GM21381 (cell line): ENCODE data around the gene EID2B.

Experiments used
- ATAC-seq: cut with Tn5 transposase; IDR thresholded peaks from one replicate; pipeline ENCODE4 v1.9.1; 2021; ENCODE audit warnings: mild to moderate bottlenecking, moderate library complexity; ENCODE audit not compliant: unreplicated experiment

EID2B gene

GRCh38 chr19:39533003-39533512, 406 bp upstream of the EID2B start:
- no peak for ATAC-seq

GRCh38 chr19:39531834-39532232, 819 bp downstream of the EID2B start:
- no peak for ATAC-seq

DNA sequence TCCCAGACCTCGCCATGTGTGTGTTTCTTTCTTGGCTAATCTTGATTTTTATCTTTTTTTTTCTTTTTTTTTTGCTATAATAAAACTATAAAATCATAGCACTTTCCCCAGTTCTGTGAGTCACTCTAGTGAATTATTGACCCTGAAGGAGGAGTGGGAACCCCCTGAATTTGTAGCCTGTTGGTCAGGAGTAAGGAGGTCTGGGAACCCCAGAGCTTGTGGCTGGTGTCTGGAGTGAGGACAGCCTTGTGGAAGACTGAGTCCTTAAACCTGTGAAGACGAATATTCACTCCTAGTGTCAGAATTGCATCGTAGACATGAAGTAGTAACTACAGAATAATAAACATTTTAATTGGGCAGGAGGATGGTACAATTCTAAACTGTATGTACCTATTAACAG, 7.4 kb downstream of the EID2B start:
- no peak for ATAC-seq

GRCh38 chr19:39524495-39524894, 8.2 kb downstream of the EID2B start:
- no peak for ATAC-seq

DNA sequence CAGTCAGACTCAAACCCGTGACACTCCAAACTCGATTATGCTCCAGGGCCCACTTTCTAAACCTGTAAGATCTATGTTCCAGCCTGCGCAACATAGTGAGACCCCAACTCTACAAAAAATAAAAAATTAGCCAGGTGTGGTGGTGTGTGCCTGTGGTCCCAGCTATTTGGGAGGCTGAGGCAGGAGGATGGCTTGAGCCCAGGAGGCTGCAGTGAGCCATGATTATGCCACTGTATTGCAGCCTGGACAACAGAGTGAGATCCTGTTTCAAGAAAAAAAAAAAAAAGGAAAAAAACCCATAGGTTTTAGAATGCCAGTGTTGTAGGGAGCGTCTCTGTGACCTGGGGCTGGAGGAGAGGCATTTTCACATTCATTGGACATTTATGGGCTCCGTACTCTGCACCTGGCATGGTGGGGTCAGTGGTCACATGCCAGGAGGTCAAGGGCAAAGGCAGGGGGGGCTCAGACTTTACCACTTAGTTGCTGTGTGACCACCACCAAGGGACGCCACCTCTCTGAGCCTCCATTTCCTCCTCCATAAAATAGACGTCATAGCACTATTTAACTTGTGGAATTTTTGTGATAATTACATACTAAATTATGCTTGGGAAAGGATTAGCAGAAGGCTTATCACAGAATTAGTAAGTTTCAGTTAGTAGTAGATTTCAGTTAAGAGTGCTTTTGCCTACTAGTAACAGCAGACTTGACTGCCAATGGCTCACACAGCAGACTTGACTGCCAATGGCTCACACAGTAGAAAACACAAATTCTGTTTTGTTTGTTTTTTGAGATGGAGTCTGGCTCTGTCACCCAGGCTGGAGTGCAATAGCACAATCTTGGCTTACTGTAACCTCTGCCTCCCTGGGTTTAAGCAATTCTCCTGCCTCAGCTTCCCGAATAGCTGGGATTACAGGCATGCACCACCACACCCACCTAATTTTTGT, 11.8 kb downstream of the EID2B start:
- no peak for ATAC-seq

- no peak for ATAC-seq
Measured at GRCh38 chr19:39518975-39519374, 13.7 kb downstream of the EID2B start.

DNA sequence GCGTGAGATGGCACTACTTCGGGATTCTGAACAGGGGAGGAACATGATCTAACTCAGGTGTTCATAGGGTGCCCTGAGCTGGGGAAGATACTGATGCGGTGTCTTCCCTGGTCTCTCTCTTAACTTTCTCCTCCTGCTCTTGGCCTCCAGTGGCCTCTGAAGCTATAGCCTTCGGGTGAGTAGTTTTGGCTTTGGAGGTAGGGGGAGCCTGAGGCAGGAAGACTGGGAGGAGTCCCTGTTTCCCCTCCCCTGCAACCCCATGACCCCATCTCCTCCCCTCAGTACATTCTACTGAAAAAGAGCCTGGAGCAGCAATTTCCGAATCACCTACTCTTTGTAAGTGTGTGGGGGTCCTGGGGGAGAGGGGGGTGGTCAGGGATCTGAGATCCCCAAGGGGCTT, 14.2 kb downstream of the EID2B start:
- ATAC-seq: no peak

DNA sequence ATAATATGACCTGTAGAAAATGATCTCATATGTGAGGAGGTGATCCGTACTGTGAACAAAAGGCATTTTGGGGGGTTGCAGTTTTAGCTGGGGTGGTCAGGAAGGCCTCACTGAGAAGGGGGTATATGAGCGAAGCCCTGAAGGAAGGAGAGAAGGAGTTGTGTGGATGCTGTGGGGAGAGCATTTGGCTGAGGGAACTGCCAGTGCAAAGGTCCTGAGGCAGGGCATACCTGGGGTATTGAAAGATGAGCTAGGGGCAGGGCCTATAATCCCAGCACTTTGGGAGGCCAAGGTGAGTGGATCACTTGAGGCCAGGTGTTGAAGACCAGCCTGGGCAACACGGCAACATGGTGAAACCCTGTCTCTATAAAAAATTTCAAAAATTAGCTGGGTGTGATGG, 15.2 kb downstream of the EID2B start:
- ATAC-seq: no peak

GRCh38 chr19:39516270-39516669, 16.4 kb downstream of the EID2B start:
- no peak for ATAC-seq

DNA sequence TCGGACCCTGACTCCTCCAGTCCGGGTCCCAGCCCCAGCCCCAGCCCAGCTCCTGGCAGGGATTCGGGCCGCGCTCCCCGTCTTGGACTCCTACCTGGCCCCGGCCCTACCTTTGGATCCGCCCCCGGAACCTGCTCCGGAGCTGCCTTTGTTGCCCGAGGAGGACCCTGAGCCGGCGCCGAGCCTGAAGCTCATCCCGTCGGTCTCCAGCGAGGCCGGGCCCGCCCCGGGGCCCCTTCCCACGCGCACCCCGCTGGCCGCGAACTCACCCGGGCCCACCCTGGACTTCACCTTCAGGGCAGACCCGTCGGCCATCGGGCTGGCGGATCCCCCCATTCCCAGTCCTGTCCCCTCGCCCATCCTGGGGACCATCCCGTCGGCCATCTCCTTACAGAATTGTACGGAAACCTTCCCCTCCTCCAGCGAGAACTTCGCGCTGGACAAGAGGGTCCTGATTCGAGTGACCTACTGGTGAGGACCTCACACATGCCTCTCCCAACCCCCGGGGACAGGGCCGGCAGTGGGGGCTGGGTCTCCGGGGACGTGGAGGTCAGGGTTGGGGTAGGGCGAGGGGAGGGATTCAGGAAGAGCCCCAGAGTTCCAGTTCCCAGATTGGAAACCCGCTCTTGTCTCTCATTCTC, 17.0 kb downstream of the EID2B start:
- no peak for ATAC-seq

DNA sequence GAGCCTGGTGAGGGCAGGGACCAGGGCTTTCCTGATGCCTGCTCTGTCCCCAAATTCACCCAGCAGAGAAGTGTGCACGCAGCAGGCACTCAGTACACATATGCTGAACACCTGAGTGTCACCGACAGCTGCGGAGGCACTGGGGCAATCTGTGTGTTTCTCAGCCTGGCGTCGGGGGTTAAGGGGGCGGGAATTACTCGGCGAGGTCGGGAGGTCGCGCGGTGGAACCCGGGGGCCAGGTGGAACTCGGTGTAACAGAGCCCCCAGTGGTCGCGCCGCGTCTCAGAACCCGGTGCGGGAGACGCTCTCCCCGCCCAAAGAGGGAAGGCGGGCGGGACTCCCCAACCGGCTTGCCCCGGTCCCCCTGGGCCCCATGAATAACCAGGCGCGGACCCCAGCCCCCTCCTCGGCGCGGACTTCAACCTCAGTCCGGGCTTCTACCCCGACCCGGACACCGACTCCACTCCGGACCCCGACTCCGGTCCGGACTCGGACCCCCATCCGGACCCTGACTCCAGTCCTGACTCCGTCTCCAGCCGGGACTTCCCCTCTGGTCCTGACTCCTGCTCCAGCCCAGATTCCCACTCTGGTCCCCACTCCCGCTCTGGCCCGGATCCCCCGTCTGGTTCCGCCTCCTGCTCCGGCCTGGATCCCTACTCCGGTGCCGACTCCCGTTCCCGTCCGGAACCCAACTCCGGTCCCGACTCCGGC, 17.7 kb downstream of the EID2B start, which contains the start of gene SELENOV:
TSS of gene SELENOV (plus strand) at position 300 of the 711 bp plus-strand sequence. CDS start at position 374, 74 bp downstream.
- ATAC-seq: no peak

- no peak for ATAC-seq
Measured at GRCh38 chr19:39512988-39513387, 19.7 kb downstream of the EID2B start.

GRCh38 chr19:39509233-39509632, 23.4 kb downstream of the EID2B start:
- no peak for ATAC-seq

- no peak for ATAC-seq
Measured at GRCh38 chr19:39508629-39509028, 24.0 kb downstream of the EID2B start.

DNA sequence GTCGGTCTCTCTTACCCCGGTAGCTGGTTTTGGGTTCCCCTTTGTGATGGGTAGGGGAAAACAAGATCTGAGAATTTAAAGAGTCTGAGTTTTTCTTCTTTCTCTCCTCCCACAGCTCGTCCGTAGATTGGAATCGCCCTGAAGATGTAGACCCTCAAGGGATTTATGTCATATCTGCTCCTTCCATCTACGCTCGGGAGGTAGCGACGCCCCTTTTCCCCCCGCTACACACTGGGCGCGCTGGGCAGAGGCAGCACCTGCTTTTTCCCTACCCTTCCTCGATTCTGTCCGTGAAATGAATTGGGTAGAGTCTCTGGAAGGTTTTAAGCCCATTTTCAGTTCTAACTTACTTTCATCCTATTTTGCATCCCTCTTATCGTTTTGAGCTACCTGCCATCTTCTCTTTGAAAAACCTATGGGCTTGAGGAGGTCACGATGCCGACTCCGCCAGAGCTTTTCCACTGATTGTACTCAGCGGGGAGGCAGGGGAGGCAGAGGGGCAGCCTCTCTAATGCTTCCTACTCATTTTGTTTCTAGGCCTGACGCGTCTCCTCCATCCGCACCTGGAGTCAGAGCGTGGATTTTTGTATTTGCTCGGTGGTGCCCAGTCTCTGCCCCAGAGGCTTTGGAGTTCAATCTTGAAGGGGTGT, 24.8 kb downstream of the EID2B start:
- no peak for ATAC-seq

DNA sequence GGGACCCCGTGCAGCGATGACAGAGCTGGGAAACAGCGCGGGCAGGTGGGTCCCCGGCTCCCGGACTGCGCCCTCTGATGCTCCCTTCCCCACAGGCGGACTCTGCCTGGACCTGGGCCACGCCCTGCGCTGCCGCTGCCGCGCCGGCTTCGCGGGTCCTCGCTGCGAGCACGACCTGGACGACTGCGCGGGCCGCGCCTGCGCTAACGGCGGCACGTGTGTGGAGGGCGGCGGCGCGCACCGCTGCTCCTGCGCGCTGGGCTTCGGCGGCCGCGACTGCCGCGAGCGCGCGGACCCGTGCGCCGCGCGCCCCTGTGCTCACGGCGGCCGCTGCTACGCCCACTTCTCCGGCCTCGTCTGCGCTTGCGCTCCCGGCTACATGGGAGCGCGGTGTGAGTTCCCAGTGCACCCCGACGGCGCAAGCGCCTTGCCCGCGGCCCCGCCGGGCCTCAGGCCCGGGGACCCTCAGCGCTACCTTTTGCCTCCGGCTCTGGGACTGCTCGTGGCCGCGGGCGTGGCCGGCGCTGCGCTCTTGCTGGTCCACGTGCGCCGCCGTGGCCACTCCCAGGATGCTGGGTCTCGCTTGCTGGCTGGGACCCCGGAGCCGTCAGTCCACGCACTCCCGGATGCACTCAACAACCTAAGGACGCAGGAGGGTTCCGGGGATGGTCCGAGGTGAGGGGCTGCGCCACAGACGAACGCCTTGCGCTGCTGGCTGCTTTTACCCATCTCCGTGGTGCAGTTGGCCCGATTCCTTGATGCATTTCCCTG, 25.5 kb downstream of the EID2B start:
- no peak for ATAC-seq

GRCh38 chr19:39506598-39506943, 26.1 kb downstream of the EID2B start:
- no peak for ATAC-seq

- ATAC-seq: no peak
Measured at GRCh38 chr19:39502640-39503417, 29.8 kb downstream of the EID2B start.

- no peak for ATAC-seq
Measured at GRCh38 chr19:39501340-39501739, 31.3 kb downstream of the EID2B start.
